GM23248 (cell line): ENCODE results near the gene PLA2G2A.

Source experiments
- EZH2 ChIP-seq: fragments of 200-600 bp; sonication (generic); IDR thresholded peaks from 2 replicates; pipeline ENCODE4 v1.6.1; 2018; ENCODE audit warnings: antibody characterized with exemption, mild to moderate bottlenecking; ENCODE audit not compliant: insufficient read depth, poor library complexity, severe bottlenecking
- EZH2phosphoT487 ChIP-seq: fragments of 200-600 bp; sonication (generic); IDR thresholded peaks from 2 replicates; pipeline ENCODE4 v1.6.1; 2018; ENCODE audit warnings: antibody characterized with exemption, moderate library complexity, mild to moderate bottlenecking, low read depth; ENCODE audit not compliant: insufficient read depth

GRCh38 chr1:20014153-20014552 lies 34.7 kb upstream of the PLA2G2A start:
- TF ChIP-seq EZH2 (no peak), EZH2phosphoT487 (no peak)
